Endometrial microvascular endothelial cells (primary cell): ENCODE results near the gene TNFAIP8L1. TPM values are rescaled to one million over a fixed set of nuclear protein-coding genes. Genes with fewer than 3 reads are reported as not detected.

Experiments used
- in situ Hi-C: cut with HindIII; loops from 2 replicates; pipeline ENCODE4 v1.10.0; 2017; ENCODE audit warnings: low sequenced_read_pairs, low pct_unique_long_range_greater_than_20kb; ENCODE audit errors: inconsistent ontology term
- total RNA-seq: library from RNA; depleted of rRNA; stranded (reverse); fragments of >200 nt; gene quantifications from one replicate; pipeline ENCODE4 v1.2.3, GENCODE V29; 2015; ENCODE audit errors: inconsistent ontology term

TNFAIP8L1 gene
- total RNA-seq, 1 donor from 2014 or later = 14.2 TPM

DNA sequence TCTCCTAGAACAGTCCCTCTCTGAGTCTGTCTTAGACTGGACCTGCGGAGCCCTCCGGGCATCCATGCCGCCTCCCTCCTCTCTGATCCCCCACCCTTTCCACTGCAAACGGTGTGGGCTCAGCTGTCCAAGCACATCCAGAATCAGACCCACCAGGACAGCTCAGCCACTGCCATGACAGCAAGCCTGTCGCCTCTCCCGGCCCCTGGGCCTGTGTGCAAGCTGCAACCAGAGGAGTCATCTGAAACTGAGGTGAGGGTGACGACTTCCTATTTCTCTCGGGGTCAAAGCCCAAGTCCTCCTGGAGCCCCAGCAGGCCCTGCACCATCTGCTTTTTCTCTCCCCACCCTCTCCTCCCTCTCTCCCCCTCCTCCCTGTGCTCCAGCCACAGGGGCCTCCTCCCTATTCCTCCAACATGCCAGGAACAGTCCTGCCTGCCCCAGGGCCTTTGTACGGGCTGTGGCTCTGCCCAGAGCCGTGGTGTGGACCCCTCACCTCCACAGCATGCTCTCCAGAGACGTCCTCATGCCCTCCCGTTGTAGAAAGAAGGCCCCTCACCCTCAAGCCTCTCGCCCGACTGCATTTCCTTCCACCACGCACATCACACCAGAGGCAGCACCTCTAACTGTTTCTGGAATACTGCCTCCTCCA lies 54.3 kb downstream of the TNFAIP8L1 start:
- in situ Hi-C loops = no loop called here

DNA sequence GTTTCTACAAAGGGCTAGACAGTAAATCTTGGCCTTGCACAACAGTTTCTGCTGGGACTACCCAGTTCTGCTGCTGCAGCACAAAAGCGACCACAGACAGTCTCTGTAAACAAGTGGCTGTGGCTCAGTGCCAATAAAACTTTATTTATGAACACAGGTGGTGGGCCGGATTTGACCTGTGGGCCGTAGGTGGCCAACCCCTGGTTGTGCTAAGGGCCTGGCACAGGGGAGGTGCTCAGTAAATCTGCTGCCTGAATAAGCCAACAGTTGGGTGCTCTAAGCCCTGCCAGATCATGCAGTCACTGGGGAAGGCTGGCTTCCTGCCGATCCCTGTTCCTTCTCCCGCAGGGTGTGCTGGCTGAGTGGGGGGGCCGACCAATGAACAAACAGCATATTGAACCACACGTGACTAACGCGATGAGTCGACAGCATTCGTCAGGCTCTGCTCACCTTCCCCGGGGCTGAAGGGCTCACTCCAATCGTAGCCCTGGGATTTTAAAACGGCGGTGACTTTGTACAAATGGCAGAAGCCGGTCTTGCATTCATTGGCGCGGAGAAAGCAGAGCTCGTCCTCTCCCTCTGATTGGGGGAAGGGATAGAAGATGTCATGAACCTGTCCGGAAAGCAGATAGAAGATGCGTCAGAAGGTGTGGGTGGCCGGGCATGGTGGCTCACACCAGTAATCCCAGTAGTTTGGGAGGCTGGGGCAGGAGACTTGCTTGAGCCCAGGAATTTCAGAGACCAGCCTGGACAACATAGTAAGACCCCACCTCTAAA lies 55.1 kb downstream of the TNFAIP8L1 start:
- in situ Hi-C loops = no loop called here

DNA sequence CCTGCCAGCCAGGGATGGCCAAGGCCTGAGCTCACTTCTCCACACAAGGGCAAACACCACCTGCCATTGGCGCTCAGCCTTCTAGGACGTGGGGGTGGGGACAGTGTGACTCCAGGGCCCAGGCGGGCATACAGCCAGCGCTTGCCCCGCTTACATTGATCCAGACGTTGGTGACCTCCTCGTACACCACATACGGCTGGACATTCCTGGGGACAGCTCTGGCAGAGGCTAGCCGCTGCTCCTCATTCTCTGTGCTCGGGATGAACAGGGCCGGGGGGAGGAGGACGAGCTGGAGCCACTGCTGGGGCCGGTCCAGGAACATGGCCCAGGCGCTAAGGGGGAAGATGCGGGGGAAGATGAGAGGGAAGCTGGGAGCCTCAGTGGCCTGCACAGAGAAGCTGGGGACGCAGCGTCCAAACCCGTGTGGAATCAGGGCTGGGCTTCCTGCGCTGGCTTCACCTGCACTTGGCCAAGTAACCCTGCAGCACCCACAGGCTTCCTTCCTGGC lies 56.0 kb downstream of the TNFAIP8L1 start:
- in situ Hi-C loops = no loop called here

DNA sequence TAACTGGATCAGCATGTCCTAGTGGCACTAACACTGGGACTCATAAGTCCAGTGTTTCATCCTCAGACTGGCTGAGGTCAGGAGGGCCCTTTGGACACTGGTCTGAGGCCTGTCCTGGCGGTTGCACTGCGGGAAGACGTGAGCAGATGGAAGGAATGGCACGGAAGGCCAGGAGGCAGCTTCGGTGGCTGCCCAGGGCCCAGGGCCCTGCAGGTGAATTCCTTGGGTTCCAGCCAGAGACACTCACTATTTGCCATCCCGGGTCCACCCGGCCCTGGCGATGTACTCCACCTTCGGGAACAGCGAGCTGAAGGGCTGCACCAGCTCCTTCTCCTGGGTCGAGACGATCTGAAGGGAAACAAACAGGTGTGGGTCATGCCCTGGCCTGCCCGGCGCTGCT lies 58.0 kb downstream of the TNFAIP8L1 start:
- in situ Hi-C loops = no loop called here

DNA sequence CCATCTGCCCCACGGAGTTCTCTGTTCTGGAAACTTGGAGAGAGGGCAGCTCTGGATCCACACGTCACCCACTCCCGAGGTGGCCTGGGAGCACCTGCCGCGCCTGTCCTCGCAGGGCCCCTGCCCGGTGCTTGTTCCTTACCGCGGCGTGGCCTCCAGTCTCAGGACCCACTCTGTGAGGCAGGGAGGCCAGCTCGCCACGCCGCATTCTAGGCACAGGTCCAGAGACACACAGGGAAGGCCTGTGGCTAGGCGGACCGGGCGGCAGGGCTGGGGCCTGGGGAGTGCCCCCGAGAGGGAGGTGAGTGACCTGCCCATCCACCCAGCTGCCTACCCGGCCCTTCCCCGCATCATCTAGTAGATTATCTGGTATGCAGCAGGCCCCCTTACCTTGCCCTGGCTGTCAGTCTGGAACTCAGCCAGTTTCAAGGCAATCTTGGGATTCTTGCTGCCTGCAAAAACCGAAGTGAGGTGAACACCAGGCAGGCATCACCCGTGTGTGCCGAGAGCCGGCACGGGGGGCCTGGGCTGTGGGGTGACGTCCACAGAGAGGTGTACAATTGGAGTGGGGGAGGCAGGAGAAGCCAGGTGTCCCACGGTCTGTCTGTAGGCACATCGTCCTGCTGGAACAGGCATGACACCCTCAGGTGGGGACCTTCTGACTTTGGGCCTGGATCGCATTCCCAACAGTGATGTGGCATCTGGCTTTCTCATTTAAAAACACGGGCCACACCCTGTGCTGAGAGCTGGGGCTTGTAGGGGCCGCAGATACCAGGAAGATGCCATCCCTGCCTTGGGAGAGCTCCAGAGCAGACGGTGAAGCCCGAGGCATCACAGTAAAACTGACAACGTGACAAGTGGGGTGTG lies 60.7 kb downstream of the TNFAIP8L1 start:
- in situ Hi-C loops = no loop called here

DNA sequence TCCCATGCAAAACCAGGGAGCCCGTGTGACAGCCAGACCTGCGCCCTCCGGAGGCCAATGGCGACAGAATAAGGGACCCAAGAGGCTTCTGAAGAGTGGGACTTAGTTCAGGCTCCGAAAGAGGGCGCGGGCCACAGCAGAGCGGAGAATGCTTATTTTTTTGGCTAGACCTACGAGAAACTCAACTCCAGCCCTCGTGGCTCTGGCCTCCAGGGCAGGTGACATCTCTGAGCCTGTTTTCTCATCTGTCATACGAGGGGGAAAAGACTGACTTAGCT lies 61.3 kb downstream of the TNFAIP8L1 start:
- in situ Hi-C loops = no loop called here

DNA sequence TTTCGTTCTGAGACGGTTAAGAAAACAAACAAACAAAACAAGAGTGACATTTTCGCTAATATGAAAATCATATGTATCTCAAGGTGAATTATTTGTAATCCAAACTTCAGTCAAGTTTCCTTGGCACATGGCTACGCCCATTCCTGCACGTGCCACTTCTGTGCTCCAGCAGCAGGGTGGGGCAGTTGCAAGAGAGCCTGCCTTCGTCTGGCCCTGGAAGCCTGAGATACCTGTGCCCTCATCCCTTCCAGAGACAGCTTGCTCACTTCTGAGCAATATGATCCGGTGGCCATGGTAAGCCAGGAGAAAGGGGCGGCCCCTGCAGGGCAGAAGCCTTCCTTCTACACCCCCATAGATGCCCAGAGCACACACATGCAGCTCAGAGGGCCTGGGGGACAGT lies 62.2 kb downstream of the TNFAIP8L1 start:
- in situ Hi-C loops = no loop called here

DNA sequence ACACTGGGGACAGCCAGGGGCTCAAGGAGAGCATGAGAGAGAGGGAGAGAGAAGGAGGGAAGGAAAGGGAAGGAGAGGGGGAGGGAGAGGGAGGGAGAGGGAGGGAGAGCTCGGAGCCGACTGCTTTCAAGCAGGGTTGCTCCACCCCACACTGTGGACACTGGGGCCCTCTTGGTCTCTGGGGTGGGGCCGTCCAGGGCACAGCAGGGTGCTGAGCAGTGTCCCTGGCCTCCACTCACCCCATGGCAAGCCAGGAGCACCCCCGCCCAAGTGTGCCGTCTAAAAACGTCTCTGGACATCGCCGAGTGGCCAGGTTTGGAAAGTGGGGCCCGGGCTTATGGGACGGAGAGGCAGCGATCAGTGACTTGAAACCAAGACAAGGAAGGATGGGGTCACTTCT lies 63.4 kb downstream of the TNFAIP8L1 start:
- in situ Hi-C loops = no loop called here

DNA sequence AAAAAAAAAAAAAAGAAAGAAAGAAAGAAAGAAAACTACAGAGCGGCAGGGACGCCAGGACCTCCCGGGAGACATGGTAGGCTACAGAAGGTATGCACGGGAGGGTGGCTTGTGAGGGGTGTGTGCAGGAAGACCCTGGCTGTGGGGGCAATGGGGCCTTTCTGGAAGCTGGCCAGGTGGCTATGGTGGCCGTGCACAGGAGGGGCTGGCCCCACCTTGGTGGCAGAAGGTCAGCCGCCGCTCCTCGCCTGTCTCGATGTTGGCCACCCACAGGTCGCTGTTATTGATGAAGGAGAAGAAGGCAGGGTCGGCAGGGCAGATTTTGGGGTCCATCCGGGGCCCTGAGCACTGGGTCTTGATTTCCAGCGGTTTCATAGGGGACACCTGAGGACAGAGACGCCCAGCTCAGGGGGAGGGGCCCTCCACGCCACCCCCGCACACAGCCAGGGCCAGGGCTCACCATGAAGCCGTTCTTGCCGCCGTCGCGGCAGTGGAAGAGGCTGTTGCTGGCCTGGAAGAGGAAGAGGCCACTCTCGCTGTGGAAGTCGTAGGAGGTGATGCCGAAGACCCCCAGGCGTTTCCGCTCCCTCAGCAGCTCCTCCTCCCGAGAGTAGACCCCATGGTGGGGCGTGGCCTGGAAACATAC lies 64.5 kb downstream of the TNFAIP8L1 start:
- in situ Hi-C loops = no loop called here

DNA sequence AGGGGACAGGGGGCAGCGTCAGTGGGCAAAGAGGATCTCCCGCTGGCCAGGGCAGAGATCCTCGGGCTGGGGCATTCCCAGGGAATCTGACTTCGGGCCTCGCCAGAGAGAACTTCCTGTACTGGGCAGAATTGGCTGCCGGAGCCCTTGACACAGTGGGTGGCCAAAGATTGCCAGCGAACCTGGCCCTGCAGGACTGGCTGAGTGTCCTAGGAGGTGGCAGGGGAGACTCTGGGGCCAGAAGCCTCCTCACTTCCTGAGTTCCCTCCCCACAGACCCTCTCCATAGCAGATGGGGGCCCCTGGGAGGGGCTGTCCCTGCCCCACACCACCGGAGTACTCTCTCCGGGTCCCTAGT lies 65.0 kb downstream of the TNFAIP8L1 start:
- in situ Hi-C loops = no loop called here

Other genes starting within 250 kb of the TNFAIP8L1 start
- gene SH3GL1, start 239.0 kb upstream of the TNFAIP8L1 start, total RNA-seq = 128 TPM
- gene CHAF1A, start 236.9 kb upstream of the TNFAIP8L1 start, total RNA-seq = 21.3 TPM
- 125 TPM for gene UBXN6, start 181.7 kb upstream of the TNFAIP8L1 start, total RNA-seq
- 66.1 TPM for gene HDGFL2, start 167.2 kb upstream of the TNFAIP8L1 start, total RNA-seq
- not detected for gene PLIN4, start 121.0 kb upstream of the TNFAIP8L1 start, total RNA-seq
- not detected for gene PLIN5, start 104.3 kb upstream of the TNFAIP8L1 start, total RNA-seq
- 0.28 TPM for gene LRG1, start 99.5 kb upstream of the TNFAIP8L1 start, total RNA-seq
- 220 TPM for gene SEMA6B, start 79.8 kb upstream of the TNFAIP8L1 start, total RNA-seq
- gene MYDGF, start 30.8 kb downstream of the TNFAIP8L1 start, total RNA-seq = 130 TPM
- 58.5 TPM for gene DPP9, start 84.3 kb downstream of the TNFAIP8L1 start, total RNA-seq
- gene FEM1A, start 152.2 kb downstream of the TNFAIP8L1 start, total RNA-seq = 11.4 TPM
- 4.8 TPM for gene TICAM1, start 192.2 kb downstream of the TNFAIP8L1 start, total RNA-seq
- gene PLIN3, start 228.2 kb downstream of the TNFAIP8L1 start, total RNA-seq = 89.4 TPM